ENCODE measurements around the gene CINP. TPM values are rescaled to one million over a fixed set of nuclear protein-coding genes. Genes with fewer than 3 reads are reported as not detected.

The CINP gene
- 31.7 TPM for polyA plus RNA-seq (2013, experiment 1 of 2)
- 34.2 TPM for polyA plus RNA-seq (2013, experiment 2 of 2)

- Histone ChIP-seq H3K4me1 (ENCODE audit: insufficient read depth, low read length) (peaks cover 11% of the 10 kb centered on the region), H3K9ac (ENCODE audit: low read depth, low read length) (peak within 1 kb of the TSS; percentile 88), H3K27me3 (ENCODE audit: insufficient read depth, low read length) (no peaks in the 10 kb centered on the region), H3K9me3 (ENCODE audit: insufficient read depth, low read depth, low read length) (no peaks in the 10 kb centered on the region), H3K27ac (ENCODE audit: low read depth, low read length) (peak within 1 kb of the TSS; percentile 50; the same call in 1 of the 2 replicates), H3K36me3 (ENCODE audit: insufficient read depth, low read length) (peaks cover 14% of the 10 kb centered on the region), H3K4me3 (ENCODE audit: low read length) (peak within 1 kb of the TSS; percentile 99)
- under 1% methylated on average over 58 of the region's 58 CpGs for WGBS
Measured at GRCh38 chr14:102362545-102363181, at the start of gene CINP, which contains the start of gene TECPR2. TSS of gene CINP (minus strand) at chr14:102362890. CDS start at chr14:102362851, 39 bp downstream. TSS of gene TECPR2 (plus strand) at chr14:102362941. CDS start at chr14:102376722, 13,781 bp downstream.

DNA sequence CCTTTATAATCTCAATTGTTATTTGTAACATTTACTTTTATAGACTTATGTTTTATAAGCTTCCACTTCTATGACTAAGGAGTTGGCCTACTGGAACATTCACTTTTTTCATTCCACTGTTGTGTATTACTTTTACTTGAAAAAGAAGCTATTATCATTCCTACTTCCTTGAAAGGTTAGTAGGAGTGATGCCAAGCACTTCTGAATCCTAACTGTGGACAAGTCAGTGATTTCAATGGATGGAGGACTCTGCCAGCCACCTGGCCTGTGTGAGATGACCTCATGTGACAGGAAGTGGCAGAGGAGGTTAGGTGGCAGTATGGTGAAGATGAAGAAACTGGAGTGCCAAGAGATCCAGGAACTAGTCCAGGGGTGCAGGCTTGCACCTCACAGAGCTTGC lies 46.0 kb upstream of the CINP start:
- no peaks in the 10 kb centered on the region for H3K27me3 ChIP-seq (ENCODE audit: insufficient read depth, low read length)
- H3K9me3 ChIP-seq (ENCODE audit: insufficient read depth, low read depth, low read length) = no peaks in the 10 kb centered on the region

DNA sequence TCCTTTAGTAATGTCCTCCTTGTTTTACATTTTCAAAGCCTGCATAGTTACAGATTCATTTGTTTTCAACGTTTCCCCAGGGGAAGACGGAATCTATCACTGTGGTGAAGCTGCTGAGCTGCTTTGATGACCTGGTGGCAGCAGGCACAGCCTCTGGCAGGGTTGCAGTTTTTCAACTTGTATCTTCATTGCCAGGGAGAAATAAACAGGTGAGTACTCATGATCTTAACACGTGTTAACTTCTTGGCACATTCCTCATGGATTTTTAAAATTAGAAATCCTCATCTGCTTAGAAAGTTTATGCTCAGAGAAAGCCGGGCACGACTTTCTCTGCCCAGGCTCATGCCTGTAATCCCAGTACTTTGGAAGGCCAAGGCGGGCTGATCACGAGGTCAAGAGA lies 44.6 kb upstream of the CINP start:
- peaks cover 8% of the 10 kb centered on the region for H3K4me1 ChIP-seq (ENCODE audit: insufficient read depth, low read length)
- peaks cover 13% of the 10 kb centered on the region for H3K9me3 ChIP-seq (ENCODE audit: insufficient read depth, low read depth, low read length)
- H3K4me3 ChIP-seq (ENCODE audit: low read length) = no peak overlapping the region
- WGBS = 86% methylated on average over 7 of the region's 7 CpGs
- no peaks in the 10 kb centered on the region for H3K27me3 ChIP-seq (ENCODE audit: insufficient read depth, low read length)
- H3K9ac ChIP-seq (ENCODE audit: low read depth, low read length) = no peak overlapping the region
- peaks cover 9% of the 10 kb centered on the region; the same call in 1 of the 2 replicates for H3K36me3 ChIP-seq (ENCODE audit: insufficient read depth, low read length)
- H3K27ac ChIP-seq (ENCODE audit: low read depth, low read length) = 0 out of 2 replicates have a peak overlapping the region, but pooled peaks have one; percentile 13

More for the DNA sequence above, 46.0 kb upstream of the CINP start:
- H3K4me3 ChIP-seq (ENCODE audit: low read length) = no peak overlapping the region
- peaks cover 6% of the 10 kb centered on the region; the same call in 1 of the 2 replicates for H3K36me3 ChIP-seq (ENCODE audit: insufficient read depth, low read length)
- H3K4me1 ChIP-seq (ENCODE audit: insufficient read depth, low read length) = peaks cover 10% of the 10 kb centered on the region
- no peak overlapping the region for H3K9ac ChIP-seq (ENCODE audit: low read depth, low read length)
- H3K27ac ChIP-seq (ENCODE audit: low read depth, low read length) = no peak overlapping the region

DNA sequence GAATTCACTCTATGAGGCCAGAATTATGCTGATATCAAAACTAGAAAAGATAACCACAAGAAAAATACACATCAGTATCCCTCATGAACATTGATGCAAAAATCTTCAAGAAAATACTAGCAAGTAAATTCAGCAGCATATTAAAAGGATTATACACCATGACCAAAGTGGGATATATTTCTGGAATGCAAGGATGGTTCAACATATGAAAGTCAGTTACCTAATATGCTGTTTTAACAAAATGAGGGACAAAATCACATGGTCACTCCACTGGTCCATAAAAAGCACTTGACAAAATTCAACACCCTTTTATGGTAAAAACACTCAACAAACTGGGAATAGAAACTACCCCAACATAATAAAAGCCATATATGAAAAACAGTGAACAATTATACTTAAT lies 40.3 kb upstream of the CINP start:
- Histone ChIP-seq H3K27ac (ENCODE audit: low read depth, low read length) (no peak overlapping the region), H3K36me3 (ENCODE audit: insufficient read depth, low read length) (peaks cover 4% of the 10 kb centered on the region; the same call in 1 of the 2 replicates)

DNA sequence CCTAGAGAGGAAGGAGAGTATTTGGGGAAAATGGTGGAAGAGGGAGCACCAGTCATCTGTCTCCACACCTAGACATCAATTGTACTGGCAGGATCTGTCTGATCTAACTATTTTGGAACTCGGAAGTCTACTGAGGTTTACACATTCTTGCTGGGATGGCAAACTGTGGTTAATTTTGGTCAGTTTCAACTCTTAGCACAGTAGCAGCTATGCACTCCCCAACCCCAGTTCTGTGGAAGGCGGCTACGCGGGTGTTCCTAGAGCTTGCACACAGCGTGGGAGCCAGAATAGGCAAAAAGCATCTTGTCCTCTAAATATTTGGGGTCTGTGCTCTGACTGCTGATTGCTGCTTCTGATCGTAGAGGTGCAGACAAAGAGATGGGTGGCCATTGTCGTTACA lies 33.8 kb upstream of the CINP start:
- Histone ChIP-seq H3K36me3 (ENCODE audit: insufficient read depth, low read length) (no peaks in the 10 kb centered on the region), H3K27ac (ENCODE audit: low read depth, low read length) (no peak overlapping the region), H3K9ac (ENCODE audit: low read depth, low read length) (no peak overlapping the region), H3K27me3 (ENCODE audit: insufficient read depth, low read length) (no peaks in the 10 kb centered on the region), H3K4me1 (ENCODE audit: insufficient read depth, low read length) (peaks cover 13% of the 10 kb centered on the region), H3K4me3 (ENCODE audit: low read length) (no peak overlapping the region), H3K9me3 (ENCODE audit: insufficient read depth, low read depth, low read length) (peaks cover 17% of the 10 kb centered on the region; the same call in 1 of the 2 replicates)
- WGBS = 86% methylated on average over 7 of the region's 7 CpGs

More for the DNA sequence above, 40.3 kb upstream of the CINP start:
- H3K4me1 ChIP-seq (ENCODE audit: insufficient read depth, low read length) = no peaks in the 10 kb centered on the region
- no peaks in the 10 kb centered on the region for H3K27me3 ChIP-seq (ENCODE audit: insufficient read depth, low read length)
- H3K9me3 ChIP-seq (ENCODE audit: insufficient read depth, low read depth, low read length) = peaks cover 30% of the 10 kb centered on the region
- no peak overlapping the region for H3K9ac ChIP-seq (ENCODE audit: low read depth, low read length)
- no peak overlapping the region for H3K4me3 ChIP-seq (ENCODE audit: low read length)

- 28% methylated on average over 9 of the region's 9 CpGs for WGBS
Measured at GRCh38 chr14:102394717-102395375, 32.2 kb upstream of the CINP start.

DNA sequence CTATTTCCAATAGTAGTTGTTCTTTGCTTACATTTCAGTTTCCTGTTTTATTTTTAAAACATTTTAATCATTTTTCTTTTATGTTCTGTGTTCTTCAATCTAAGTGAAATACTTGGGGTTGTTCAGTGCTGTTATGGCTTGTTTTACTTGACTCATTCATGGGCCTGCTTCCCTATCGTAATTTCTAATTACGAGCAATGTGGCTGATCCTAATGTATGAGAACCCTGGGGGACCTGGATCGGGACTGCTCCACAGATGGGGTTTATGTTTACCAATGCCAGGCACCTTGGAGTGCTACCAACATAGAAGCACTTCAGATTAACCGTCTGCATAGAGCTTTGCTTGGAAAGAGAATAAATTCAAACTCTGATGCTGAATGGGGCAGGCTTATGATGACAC lies 29.8 kb upstream of the CINP start:
- Histone ChIP-seq H3K9me3 (ENCODE audit: insufficient read depth, low read depth, low read length) (no peaks in the 10 kb centered on the region), H3K9ac (ENCODE audit: low read depth, low read length) (no peak overlapping the region), H3K27ac (ENCODE audit: low read depth, low read length) (no peak overlapping the region), H3K4me1 (ENCODE audit: insufficient read depth, low read length) (peaks cover 20% of the 10 kb centered on the region), H3K36me3 (ENCODE audit: insufficient read depth, low read length) (no peaks in the 10 kb centered on the region), H3K4me3 (ENCODE audit: low read length) (no peak overlapping the region), H3K27me3 (ENCODE audit: insufficient read depth, low read length) (no peaks in the 10 kb centered on the region)
- WGBS = 95% methylated on average over 4 of the region's 4 CpGs

More at GRCh38 chr14:102394717-102395375, 32.2 kb upstream of the CINP start:
- no peak overlapping the region for H3K9ac ChIP-seq (ENCODE audit: low read depth, low read length)
- peaks cover 15% of the 10 kb centered on the region for H3K4me1 ChIP-seq (ENCODE audit: insufficient read depth, low read length)
- no peak overlapping the region for H3K27ac ChIP-seq (ENCODE audit: low read depth, low read length)
- H3K36me3 ChIP-seq (ENCODE audit: insufficient read depth, low read length) = no peaks in the 10 kb centered on the region
- H3K27me3 ChIP-seq (ENCODE audit: insufficient read depth, low read length) = no peaks in the 10 kb centered on the region
- H3K4me3 ChIP-seq (ENCODE audit: low read length) = peak overlapping the region; percentile 16; the same call in 1 of the 2 replicates
- 0 out of 2 replicates have a peak, but pooled peaks cover 10% of the 10 kb centered on the region for H3K9me3 ChIP-seq (ENCODE audit: insufficient read depth, low read depth, low read length)

DNA sequence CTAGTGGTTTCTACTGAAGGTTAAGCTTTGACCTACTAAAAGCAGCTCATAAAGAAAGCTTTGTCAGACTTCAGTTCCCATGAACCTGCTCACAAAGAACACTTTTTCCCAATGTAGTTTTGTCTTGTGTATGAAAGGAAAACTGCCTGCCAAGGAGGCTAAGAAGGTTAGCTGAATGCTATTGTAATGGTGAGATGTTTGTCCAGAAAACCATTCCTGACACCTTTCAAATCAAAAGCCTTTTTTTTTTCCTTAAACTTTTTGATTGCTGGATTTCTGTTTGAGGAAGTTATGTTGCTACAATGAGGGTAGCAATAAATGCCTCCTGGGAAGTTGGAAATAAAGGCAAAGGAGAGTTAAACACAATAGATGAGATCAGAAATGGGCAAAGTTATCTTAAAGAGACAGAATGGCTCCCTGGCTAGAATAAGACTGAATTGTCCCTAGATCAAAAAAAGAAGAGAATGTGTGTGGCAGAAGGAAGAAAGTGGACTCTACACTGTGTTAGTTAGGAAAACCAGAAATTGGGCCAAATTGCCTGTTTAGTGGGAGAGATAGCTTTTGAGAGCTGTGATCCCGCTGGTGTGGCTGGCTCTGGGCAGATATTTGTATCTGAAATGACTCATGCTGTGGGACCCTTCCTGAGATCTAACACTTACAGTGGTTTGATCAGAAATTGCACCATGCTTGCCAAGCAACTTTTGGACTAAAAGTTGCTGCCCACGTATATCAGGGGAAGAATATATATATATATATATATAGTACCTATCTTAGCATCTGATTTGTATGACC lies 27.6 kb upstream of the CINP start:
- no peaks in the 10 kb centered on the region for H3K27me3 ChIP-seq (ENCODE audit: insufficient read depth, low read length)
- no peaks in the 10 kb centered on the region for H3K9me3 ChIP-seq (ENCODE audit: insufficient read depth, low read depth, low read length)
- H3K27ac ChIP-seq (ENCODE audit: low read depth, low read length) = no peak overlapping the region
- H3K36me3 ChIP-seq (ENCODE audit: insufficient read depth, low read length) = no peaks in the 10 kb centered on the region
- H3K9ac ChIP-seq (ENCODE audit: low read depth, low read length) = no peak overlapping the region
- H3K4me3 ChIP-seq (ENCODE audit: low read length) = no peak overlapping the region
- peaks cover 16% of the 10 kb centered on the region for H3K4me1 ChIP-seq (ENCODE audit: insufficient read depth, low read length)
- WGBS = 73% methylated on average over 1 of the region's 2 CpGs

GRCh38 chr14:102389246-102389645 lies 26.6 kb upstream of the CINP start:
- Histone ChIP-seq H3K27me3 (ENCODE audit: insufficient read depth, low read length) (no peaks in the 10 kb centered on the region), H3K9ac (ENCODE audit: low read depth, low read length) (no peak overlapping the region), H3K4me1 (ENCODE audit: insufficient read depth, low read length) (peaks cover 7% of the 10 kb centered on the region; the same call in 1 of the 2 replicates), H3K36me3 (ENCODE audit: insufficient read depth, low read length) (no peaks in the 10 kb centered on the region), H3K9me3 (ENCODE audit: insufficient read depth, low read depth, low read length) (no peaks in the 10 kb centered on the region), H3K27ac (ENCODE audit: low read depth, low read length) (no peak overlapping the region), H3K4me3 (ENCODE audit: low read length) (no peak overlapping the region)
- WGBS = 90% methylated on average over 1 of the region's 2 CpGs

GRCh38 chr14:102387086-102387485 lies 24.4 kb upstream of the CINP start:
- H3K9ac ChIP-seq (ENCODE audit: low read depth, low read length) = no peak overlapping the region
- peaks cover 7% of the 10 kb centered on the region; the same call in 1 of the 2 replicates for H3K4me1 ChIP-seq (ENCODE audit: insufficient read depth, low read length)
- H3K27me3 ChIP-seq (ENCODE audit: insufficient read depth, low read length) = no peaks in the 10 kb centered on the region
- H3K36me3 ChIP-seq (ENCODE audit: insufficient read depth, low read length) = no peaks in the 10 kb centered on the region; the same call in 1 of the 2 replicates
- H3K9me3 ChIP-seq (ENCODE audit: insufficient read depth, low read depth, low read length) = no peaks in the 10 kb centered on the region
- no peak overlapping the region for H3K27ac ChIP-seq (ENCODE audit: low read depth, low read length)
- no peak overlapping the region for H3K4me3 ChIP-seq (ENCODE audit: low read length)

DNA sequence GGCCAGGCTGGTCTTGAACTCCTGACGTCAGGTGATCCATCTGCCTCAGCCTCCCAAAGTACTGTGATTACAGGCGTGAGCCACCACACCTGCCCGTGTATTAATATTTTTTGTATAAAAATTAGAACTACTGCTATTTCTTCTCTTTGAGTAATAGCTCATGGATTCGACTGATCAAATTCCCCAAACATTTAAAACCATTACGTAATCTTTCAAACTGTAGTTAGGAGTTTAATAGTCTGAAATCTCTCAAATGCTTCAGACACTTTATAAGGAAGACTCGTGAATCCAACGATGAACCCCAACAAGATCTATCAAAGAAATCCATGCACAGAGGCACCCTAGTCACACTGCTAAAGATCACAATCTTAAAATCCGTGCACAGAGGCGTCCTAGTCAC lies 16.1 kb upstream of the CINP start:
- peaks cover 26% of the 10 kb centered on the region for H3K36me3 ChIP-seq (ENCODE audit: insufficient read depth, low read length)
- no peaks in the 10 kb centered on the region for H3K4me1 ChIP-seq (ENCODE audit: insufficient read depth, low read length)
- no peaks in the 10 kb centered on the region for H3K9me3 ChIP-seq (ENCODE audit: insufficient read depth, low read depth, low read length)
- H3K27me3 ChIP-seq (ENCODE audit: insufficient read depth, low read length) = no peaks in the 10 kb centered on the region
- H3K4me3 ChIP-seq (ENCODE audit: low read length) = no peak overlapping the region
- 94% methylated on average over 9 of the region's 9 CpGs for WGBS
- H3K27ac ChIP-seq (ENCODE audit: low read depth, low read length) = no peak overlapping the region
- no peak overlapping the region for H3K9ac ChIP-seq (ENCODE audit: low read depth, low read length)

All from HUES64 (cell line).